ACHN (cell line): ENCODE data around the gene ARL6IP4.

Source experiments
- DNase-seq: peaks from one replicate; pipeline ENCODE4 v3.0.0-alpha.2; 2015
- in situ Hi-C: cut with HindIII; loops from 2 replicates; pipeline ENCODE4 v1.10.0; 2017; ENCODE audit warnings: low sequenced_read_pairs, low pct_ligation_motif_present, low pct_unique_long_range_greater_than_20kb

ARL6IP4 gene

GRCh38 chr12:122985338-122986257 is 5.1 kb downstream of the ARL6IP4 start:
- DNase-seq = no peak
- in situ Hi-C loops = no loop called here

DNA sequence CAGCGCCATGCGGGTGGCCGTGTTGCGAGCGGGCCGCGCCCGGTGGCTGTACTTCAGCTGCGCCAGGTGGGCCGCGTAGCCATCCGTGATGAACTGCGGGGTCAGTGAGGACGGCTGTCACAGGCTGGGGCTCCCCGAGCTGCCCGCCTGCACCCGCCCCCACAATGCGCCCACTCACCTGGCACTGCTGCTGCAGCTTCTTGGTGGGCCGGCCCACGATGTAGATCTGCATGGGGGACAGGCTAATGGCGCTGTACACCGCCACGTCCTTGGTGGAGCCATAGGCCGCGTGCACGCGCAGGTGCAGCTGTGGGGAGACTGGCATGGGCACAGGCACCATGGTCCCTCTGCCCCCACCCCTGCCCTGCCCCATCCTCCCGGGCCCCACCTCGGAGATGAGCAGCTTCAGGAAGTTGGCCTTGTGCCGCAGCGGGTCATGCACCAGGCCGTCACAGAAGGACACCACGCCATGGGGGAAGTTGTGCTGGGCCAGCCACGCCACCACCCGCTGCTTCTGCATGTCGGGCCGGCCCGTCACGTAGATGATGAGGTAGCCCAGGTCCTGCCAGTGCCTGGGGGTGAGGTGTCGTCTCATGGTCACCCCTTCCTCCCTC is 5.9 kb downstream of the ARL6IP4 start:
- in situ Hi-C loops = no loop called here
- DNase-seq = no peak

DNA sequence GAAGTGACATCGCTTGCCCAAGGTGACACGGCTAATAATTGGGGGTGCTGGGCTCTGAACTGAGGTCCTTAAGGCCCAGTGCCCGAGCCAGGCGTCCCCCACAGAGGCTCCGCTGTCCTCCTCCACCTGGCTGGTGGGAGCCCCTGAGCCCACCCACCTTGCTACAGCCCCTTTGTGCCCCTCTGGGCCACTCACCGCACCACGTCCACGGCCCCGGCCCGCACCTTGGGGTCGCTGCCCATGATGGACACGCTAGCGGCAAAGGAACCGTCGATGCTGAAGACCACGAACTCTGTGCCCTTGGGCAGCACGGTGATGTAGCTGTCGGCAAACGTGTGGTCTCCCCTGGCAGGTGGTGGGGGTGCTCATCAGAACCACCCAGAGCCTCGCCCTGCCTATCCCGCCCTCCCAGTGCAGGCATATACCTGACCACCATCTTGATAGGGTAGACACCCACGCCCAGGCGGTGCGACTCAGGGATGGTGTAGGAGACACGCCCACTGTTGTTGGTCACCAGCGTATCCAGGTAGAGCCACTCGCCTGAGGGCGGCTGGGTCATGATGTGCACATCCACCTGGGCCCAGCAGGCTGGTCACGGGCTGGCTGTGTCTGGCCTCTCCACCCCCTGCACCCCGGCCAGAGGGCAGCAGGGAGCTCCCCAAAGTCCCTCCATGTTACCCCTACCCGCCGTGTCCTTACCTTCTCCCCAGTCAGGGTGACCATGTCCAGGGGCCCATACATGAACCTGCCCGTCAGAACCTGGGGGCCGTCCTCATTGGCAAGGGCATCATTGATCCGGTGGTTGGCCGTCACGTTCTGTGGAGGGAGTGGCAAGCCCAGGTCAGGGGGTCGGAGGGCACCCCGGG is 6.8 kb downstream of the ARL6IP4 start:
- DNase-seq = no peak
- in situ Hi-C loops = no loop called here

DNA sequence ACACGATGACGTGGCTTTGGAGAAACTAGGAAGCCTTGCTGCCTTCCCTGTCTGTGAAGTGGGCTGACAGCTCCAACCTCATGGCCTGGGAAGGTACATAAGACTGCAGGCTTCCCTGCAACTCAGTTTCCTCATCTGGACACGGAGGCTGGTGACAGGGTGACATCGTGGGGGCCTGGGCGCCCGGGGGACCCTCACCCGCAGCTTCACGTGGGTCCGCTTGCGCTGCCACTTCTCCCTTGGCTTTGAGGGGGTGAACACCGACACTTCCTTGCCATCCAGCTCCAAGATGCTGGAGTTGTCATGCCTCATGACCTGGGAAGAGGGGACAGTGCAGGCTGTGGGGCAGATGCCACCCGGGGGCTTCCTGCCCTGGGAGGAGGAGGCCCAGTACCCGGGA is 7.6 kb downstream of the ARL6IP4 start:
- DNase-seq = no peak
- in situ Hi-C loops = no loop called here

- no peak for DNase-seq
- in situ Hi-C loops = no loop called here
Measured at GRCh38 chr12:122988612-122989212, 8.2 kb downstream of the ARL6IP4 start.

- in situ Hi-C loops = no loop called here
Measured at GRCh38 chr12:122989225-122989839, 8.9 kb downstream of the ARL6IP4 start.

GRCh38 chr12:122989874-122990419 is 9.5 kb downstream of the ARL6IP4 start:
- DNase-seq = no peak
- in situ Hi-C loops = no loop called here

More at GRCh38 chr12:122989225-122989839, 8.9 kb downstream of the ARL6IP4 start:
- DNase-seq = no peak

DNA sequence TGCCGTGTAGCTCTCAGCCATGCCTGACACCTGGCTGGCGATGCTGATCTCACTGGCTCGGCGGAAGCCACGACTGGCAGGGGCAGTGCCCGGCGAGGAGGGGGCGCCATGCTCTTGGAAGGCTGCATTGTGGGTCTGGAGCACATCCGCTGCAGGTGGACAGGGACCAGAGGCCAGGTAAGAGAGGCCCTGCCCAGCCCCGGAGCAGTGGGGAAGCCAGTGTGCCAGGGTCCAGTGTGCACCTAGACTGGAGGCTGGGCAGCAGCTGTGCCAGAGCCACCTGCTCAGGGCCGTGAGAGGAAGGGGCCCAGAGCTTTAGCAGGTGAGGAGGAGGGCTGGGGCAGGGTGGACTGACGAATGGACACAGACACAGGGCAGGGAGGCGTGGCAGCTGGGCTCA is 10.1 kb downstream of the ARL6IP4 start:
- in situ Hi-C loops = no loop called here
- no peak for DNase-seq

DNA sequence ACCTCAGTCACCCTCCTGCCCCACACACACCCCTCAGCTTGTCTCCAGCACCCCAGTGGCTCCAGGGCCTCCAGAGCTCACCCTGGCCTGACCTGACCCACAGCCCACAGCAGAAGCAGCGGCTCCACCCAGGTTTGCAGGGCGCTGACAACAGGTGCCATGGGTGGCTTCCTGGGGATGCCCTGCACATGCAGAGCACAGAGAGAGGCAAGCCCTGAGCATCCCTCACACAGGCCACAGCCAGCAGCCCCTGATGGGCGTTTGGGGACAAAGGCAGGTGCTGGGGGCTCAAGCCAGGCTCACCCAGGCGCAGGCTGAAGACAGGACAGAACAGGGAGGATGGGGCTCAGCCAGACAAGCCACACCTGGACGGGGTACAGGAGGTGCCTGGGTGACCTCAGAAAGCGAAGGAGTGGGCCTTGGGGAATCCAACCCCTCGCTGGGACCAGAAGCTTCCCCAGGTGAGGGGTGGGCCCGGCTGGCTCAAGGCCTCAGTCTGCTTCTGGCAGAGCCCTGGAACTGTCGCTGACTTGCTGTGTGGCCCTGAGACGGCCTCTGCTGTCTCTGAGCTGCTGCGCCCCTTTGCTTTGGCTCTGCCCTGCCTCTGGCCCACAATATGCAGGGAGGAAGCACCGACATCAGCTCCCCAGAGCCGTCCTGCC is 10.6 kb downstream of the ARL6IP4 start:
- no peak for DNase-seq
- in situ Hi-C loops = no loop called here

DNA sequence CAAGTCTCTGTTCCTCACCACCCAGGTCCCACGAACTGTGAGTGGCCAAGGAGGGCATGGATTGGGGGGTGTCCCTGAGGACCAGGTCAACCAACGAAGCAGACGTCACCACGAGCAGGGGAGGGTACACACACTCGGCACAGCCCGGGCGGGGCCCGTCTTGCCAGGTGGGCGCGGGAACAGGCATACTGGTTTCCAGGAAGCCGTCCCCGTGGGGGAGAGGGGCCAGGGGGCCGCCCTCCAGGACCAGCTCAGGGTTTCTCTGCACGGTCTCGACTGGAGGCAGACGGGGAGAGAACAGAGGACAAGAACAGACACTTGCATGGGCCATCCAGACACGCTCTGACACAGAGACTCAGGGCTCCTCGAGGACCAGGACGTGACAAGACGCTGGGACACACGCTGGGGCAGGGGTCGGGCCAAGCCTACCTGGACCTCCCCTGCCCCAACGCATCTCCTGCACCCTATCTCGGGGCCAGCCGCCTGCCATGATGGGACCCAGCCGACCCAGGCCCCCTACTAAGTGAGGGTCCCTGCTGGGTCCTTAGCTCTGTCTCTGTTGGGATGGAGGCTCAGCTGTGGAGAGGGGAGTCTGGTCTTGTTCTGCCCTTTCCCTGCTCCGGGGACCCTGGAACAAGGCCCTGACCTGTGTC is 11.3 kb downstream of the ARL6IP4 start:
- no peak for DNase-seq
- in situ Hi-C loops = no loop called here

- in situ Hi-C loops = no loop called here
Measured at GRCh38 chr12:122992386-122992785, 11.9 kb downstream of the ARL6IP4 start.

DNA sequence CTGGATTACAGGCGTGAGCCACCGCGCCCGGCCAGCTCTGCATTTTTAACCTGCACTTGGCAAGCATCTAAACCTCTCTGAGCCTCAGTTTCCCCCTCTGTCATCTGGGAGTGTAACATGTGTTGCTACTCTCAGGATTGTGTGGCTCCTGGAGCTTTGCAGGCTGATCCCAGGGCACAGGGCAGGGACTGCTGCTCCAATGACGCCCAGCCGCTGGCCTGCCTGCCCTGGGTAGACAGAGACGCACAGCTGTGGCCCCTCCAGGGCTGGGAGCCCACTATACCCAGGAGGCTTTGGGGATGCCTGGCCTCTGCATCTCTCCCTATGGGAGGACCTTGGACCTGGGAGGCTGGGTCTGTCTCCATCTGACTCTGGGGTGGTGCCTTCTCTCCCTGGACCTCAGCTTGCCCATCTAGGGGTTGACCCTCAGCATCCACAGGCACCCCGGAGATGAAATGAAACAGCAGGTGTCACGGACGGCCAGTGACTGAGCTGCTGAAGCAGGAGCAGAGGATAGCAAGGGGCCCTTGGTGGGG is 13.7 kb downstream of the ARL6IP4 start:
- in situ Hi-C loops = no loop called here
- no peak for DNase-seq

More at GRCh38 chr12:122992386-122992785, 11.9 kb downstream of the ARL6IP4 start:
- no peak for DNase-seq

DNA sequence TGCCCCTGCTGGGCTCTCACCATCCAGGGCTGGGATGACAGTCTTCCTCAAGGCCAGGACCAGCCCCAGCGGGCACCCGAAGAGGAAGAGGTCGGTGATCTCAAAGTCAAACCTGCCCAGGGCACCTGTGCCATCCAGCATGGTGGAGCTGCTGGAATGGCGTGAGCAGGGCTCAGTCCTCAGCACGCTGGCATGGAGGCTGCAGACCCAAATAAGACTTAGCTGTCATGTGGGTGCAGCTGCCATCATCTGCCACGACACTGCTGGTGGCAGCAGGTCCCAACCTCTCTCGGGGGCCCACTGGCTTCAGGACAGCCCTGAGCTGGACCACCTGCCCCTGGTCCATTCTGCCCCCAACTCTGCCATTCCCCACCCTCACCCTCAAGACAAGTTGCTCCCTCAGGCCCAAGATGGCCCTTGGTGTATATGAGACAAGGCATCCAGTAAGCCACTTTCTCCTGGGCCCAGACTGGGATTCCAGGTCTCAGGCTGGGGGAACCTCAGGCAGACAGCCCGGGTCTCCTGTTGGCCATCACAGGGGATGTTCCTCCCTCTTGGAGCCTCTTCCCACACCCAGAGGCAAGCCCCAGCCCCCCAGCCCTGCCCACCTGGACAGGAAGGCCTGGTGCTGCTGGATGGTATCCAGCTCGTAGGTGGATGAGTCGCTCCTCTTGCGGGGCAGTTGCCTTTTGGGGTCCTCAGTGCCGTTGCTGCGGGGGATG is 14.5 kb downstream of the ARL6IP4 start:
- in situ Hi-C loops = no loop called here
- DNase-seq = no peak

- DNase-seq = no peak
- in situ Hi-C loops = no loop called here
Measured at GRCh38 chr12:122995503-122996187, 15.2 kb downstream of the ARL6IP4 start.

- DNase-seq = no peak
- in situ Hi-C loops = no loop called here
Measured at GRCh38 chr12:122996188-122996601, 15.7 kb downstream of the ARL6IP4 start.
